ENCODE measurements around the gene CNTD1. TPM values are rescaled to one million over a fixed set of nuclear protein-coding genes. Genes with fewer than 3 reads are reported as not detected.
A peak's percentile ranks its signal among the peaks of the same experiment; 100 is the strongest.

The CNTD1 gene
- polyA plus RNA-seq, 2 of the 4 experiments (the other 2 are of a cell fraction) = 0.06 to 0.10 TPM

- TF ChIP-seq BHLHE40 (IDR thresholded peaks at IDR 0.05; ENCODE audit: low read depth, low read length) = peak; percentile 99
- TF ChIP-seq HOXB13 (CRISPR knock-in tag; IDR thresholded peaks at IDR 0.05; ENCODE audit: low read depth) = no peak; the same call in 1 of the 2 replicates
- TF ChIP-seq MYC (IDR thresholded peaks at IDR 0.05; ENCODE audit: borderline replicate concordance, low read length) = peak; percentile 99
- TF ChIP-seq MAZ (IDR thresholded peaks at IDR 0.05; ENCODE audit: borderline replicate concordance, low read depth, low read length) = 0 out of 2 replicates have a peak, but pooled peaks have one; percentile 27
- TF ChIP-seq CEBPB (IDR thresholded peaks at IDR 0.05) = no peak
- no peak; the same call in 1 of the 2 replicates for TF ChIP-seq HDAC2 (IDR thresholded peaks at IDR 0.05)
These were observed 34.5 kb downstream of the CNTD1 start, which contains the start of gene PSME3 (continued) for GRCh38 chr17:42832934-42833766.

GRCh38 chr17:42833767-42834422, 35.2 kb downstream of the CNTD1 start:
- POLR2A ChIA-PET = interaction anchor here (0.6 to 2.3 kb wide), 5 partner anchors 9 to 164 kb away, joined by 3 to 30 read pairs (median 5); partner anchors contain the start of genes BECN1, COA3, RPL27 and VPS25
- peak; percentile 2 to 42; a peak in 2 of 6 replicates for ATAC-seq

More at GRCh38 chr17:42833767-42834422, 35.2 kb downstream of the CNTD1 start:
- FAIRE-seq (no peak), DNase-seq (ENCODE audit: low read depth in 1 of 2, low spot score in 1 of 2) (no peak)
- Histone ChIP-seq H3K27ac (peak overlapping the region; percentile 95 to 96), H3K4me2 (peak overlapping the region; percentile 87), H3K4me1 (peaks cover 22% of the 10 kb centered on the region), H3K9me3 (no peaks in the 10 kb centered on the region), H3K4me3 (peak overlapping the region; percentile 94)
- WGBS (ENCODE audit: missing lambda C conversion rate) = 6% methylated on average over 17 of the region's 18 CpGs
- CTCF ChIA-PET = interaction anchor here (1.0 to 6.4 kb wide), 13 partner anchors 10 to 164 kb away, joined by 3 to 81 read pairs (median 8); partner anchors contain the start of genes AOC2, BECN1 and RPL27
- TF ChIP-seq HOXB13 (CRISPR knock-in tag; IDR thresholded peaks at IDR 0.05; ENCODE audit: low read depth) = no peak
- TF ChIP-seq MAX (IDR thresholded peaks at IDR 0.05) = no peak
- no peak for TF ChIP-seq REST (IDR thresholded peaks at IDR 0.05)
- no peak for TF ChIP-seq RNF2 (IDR thresholded peaks at IDR 0.05; ENCODE audit: borderline replicate concordance, low read depth)
- no peak for TF ChIP-seq ZFP36 (IDR thresholded peaks at IDR 0.05; ENCODE audit: borderline replicate concordance, partially characterized antibody)
- TF ChIP-seq HOXA7 (CRISPR knock-in tag; IDR thresholded peaks at IDR 0.05) = no peak
- TF ChIP-seq PBX3 (IDR thresholded peaks at IDR 0.05) = no peak
- no peak for TF ChIP-seq POLR2AphosphoS2 (conservative IDR thresholded peaks at IDR 0.05; ENCODE audit: low read length)
- no peak for TF ChIP-seq JUNB (IDR thresholded peaks at IDR 0.05)
- TF ChIP-seq EHMT2 (IDR thresholded peaks at IDR 0.05; ENCODE audit: low read depth) = no peak
- no peak for TF ChIP-seq RFX5 (IDR thresholded peaks at IDR 0.05)
- TF ChIP-seq PHF8 (IDR thresholded peaks at IDR 0.05; ENCODE audit: borderline replicate concordance, low read depth) = no peak
- TF ChIP-seq ESRRA (IDR thresholded peaks at IDR 0.05; ENCODE audit: borderline replicate concordance, low read length) = no peak
- no peak for TF ChIP-seq GATA3 (IDR thresholded peaks at IDR 0.05; ENCODE audit: borderline replicate concordance)
- TF ChIP-seq MYC (IDR thresholded peaks at IDR 0.05; ENCODE audit: borderline replicate concordance, low read length) = no peak
- no peak for TF ChIP-seq HMGXB4 (CRISPR knock-in tag; IDR thresholded peaks at IDR 0.05; ENCODE audit: borderline replicate concordance)
- TF ChIP-seq HEYL (CRISPR knock-in tag; IDR thresholded peaks at IDR 0.05) = no peak
- TF ChIP-seq FOXS1 (CRISPR knock-in tag; IDR thresholded peaks at IDR 0.05) = no peak
- TF ChIP-seq BHLHE40 (IDR thresholded peaks at IDR 0.05; ENCODE audit: low read depth, low read length) = no peak

Measured in A549 (cell line).